ENCODE results near the gene STX1A. TPM values are rescaled to one million over a fixed set of nuclear protein-coding genes. Genes with fewer than 3 reads are reported as not detected.
"Not testable (repeated sequence)": the region's sequence is repeated elsewhere in the genome, so short reads cannot be mapped to it uniquely, and the experiment has no call there.

The STX1A gene
- polyA plus RNA-seq, 2 of the 4 experiments (the other 2 are of a cell fraction), result 49.2 to 81.7 TPM

DNA sequence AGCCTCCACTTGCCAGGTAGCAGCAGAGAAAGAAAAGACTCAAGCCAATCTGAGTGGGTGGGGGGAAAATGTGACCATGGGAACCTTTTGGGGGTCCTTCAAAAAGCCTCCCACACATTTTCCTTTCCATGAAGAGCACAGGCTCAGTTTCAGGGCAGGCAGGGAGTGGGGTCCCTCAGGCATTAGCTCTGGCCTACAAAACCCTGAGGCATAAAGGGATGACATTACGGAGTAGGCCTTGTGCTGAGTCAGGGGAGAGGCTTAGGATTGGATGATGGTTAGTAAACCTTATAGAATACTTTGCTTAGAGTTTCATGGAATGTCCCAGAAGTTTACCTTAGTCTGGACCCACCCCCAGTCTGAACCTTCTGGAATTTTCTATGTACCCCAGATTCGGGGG is 39.8 kb downstream of the STX1A start:
- POLR2A ChIA-PET, result no interaction called here
- Histone ChIP-seq H3K9me3 (no peaks in the 10 kb centered on the region), H3K4me2 (0 out of 3 replicates have a peak overlapping the region, but pooled peaks have one; percentile 3), H3K27ac (0 out of 6 replicates have a peak overlapping the region, but pooled peaks of 1 of the 2 experiments have one; percentile 6), H3K4me3 (no peak overlapping the region), H3K4me1 (peaks cover 26% of the 10 kb centered on the region)
- FAIRE-seq (no peak), DNase-seq (ENCODE audit: low read depth in 1 of 2, low spot score in 1 of 2) (no peak), ATAC-seq (no peak)
- WGBS (ENCODE audit: missing lambda C conversion rate), result 72% methylated on average over 2 of the region's 2 CpGs
- CTCF ChIA-PET, result interaction anchor here (1.9 to 2.3 kb wide), 2 partner anchors 12 to 45 kb away, joined by 7 to 9 read pairs; partner anchors contain the start of gene VPS37D
- TF ChIP-seq PHF8 (IDR thresholded peaks at IDR 0.05; ENCODE audit: borderline replicate concordance, low read depth), result no peak
- TF ChIP-seq EHMT2 (IDR thresholded peaks at IDR 0.05; ENCODE audit: low read depth), result no peak

DNA sequence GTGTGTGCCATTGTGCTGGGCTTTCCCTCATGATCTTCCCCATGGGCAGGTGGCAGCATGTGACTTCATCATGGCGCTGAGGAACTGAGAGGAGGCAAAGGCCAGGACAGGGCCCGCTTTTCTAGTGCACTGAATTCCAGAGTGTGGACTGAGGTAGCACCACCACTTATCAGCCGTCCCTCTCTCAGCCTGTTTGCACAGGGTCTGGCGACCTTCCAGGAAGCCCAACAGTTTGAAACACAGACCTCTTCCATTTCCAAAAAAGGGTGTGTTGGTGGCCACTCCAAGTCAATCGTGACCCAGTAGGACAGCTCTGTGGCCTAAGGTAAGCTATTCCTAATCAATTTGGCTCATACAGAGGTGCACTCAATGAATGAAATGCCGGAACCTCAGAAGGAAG is 40.6 kb downstream of the STX1A start:
- ChIA-PET CTCF (interaction anchor here (1.6 to 2.1 kb wide), 3 partner anchors 11 to 72 kb away, joined by 9 to 14 read pairs (median 9); no protein-coding TSS in a partner anchor), POLR2A (no interaction called here)
- TF ChIP-seq, protein P1, sequence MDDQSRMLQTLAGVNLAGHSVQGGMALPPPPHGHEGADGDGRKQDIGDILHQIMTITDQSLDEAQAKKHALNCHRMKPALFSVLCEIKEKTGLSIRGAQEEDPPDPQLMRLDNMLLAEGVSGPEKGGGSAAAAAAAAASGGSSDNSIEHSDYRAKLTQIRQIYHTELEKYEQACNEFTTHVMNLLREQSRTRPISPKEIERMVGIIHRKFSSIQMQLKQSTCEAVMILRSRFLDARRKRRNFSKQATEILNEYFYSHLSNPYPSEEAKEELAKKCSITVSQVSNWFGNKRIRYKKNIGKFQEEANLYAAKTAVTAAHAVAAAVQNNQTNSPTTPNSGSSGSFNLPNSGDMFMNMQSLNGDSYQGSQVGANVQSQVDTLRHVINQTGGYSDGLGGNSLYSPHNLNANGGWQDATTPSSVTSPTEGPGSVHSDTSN (IDR thresholded peaks at IDR 0.05), result no peak
- TF ChIP-seq HDAC2 (IDR thresholded peaks at IDR 0.05) (no peak), CBX2 (IDR thresholded peaks at IDR 0.05; ENCODE audit: borderline replicate concordance, low read depth) (no peak), HOXB5 (CRISPR knock-in tag; IDR thresholded peaks at IDR 0.05) (no peak), MAZ (IDR thresholded peaks at IDR 0.05; ENCODE audit: borderline replicate concordance, low read depth, low read length) (no peak), RNF2 (IDR thresholded peaks at IDR 0.05; ENCODE audit: borderline replicate concordance, low read depth) (no peak), SREBF2 (IDR thresholded peaks at IDR 0.05) (no peak), RARB (CRISPR knock-in tag; IDR thresholded peaks at IDR 0.05) (no peak), JUN (IDR thresholded peaks at IDR 0.05) (no peak), HOXA7 (CRISPR knock-in tag; IDR thresholded peaks at IDR 0.05) (no peak), FOXS1 (CRISPR knock-in tag; IDR thresholded peaks at IDR 0.05) (no peak), BHLHE40 (IDR thresholded peaks at IDR 0.05; ENCODE audit: low read depth, low read length) (no peak), NFE2L2 (conservative IDR thresholded peaks at IDR 0.05; ENCODE audit: low read length) (no peak), RCOR1 (IDR thresholded peaks at IDR 0.05; ENCODE audit: low read depth, low read length) (no peak)
- TF ChIP-seq, protein P2, sequence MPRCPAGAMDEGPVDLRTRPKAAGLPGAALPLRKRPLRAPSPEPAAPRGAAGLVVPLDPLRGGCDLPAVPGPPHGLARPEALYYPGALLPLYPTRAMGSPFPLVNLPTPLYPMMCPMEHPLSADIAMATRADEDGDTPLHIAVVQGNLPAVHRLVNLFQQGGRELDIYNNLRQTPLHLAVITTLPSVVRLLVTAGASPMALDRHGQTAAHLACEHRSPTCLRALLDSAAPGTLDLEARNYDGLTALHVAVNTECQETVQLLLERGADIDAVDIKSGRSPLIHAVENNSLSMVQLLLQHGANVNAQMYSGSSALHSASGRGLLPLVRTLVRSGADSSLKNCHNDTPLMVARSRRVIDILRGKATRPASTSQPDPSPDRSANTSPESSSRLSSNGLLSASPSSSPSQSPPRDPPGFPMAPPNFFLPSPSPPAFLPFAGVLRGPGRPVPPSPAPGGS (IDR thresholded peaks at IDR 0.05), result no peak
- WGBS (ENCODE audit: missing lambda C conversion rate), result 75% methylated on average over 6 of the region's 6 CpGs
- H3K4me1 ChIP-seq, result peaks cover 21% of the 10 kb centered on the region
- ATAC-seq, result no peak
- no peaks in the 10 kb centered on the region for H3K9me3 ChIP-seq
- no peak for FAIRE-seq
- no peak overlapping the region for H3K4me3 ChIP-seq
- no peak overlapping the region for H3K27ac ChIP-seq
- H3K4me2 ChIP-seq, result no peak overlapping the region
- no peak for DNase-seq (ENCODE audit: low read depth in 1 of 2, low spot score in 1 of 2)

DNA sequence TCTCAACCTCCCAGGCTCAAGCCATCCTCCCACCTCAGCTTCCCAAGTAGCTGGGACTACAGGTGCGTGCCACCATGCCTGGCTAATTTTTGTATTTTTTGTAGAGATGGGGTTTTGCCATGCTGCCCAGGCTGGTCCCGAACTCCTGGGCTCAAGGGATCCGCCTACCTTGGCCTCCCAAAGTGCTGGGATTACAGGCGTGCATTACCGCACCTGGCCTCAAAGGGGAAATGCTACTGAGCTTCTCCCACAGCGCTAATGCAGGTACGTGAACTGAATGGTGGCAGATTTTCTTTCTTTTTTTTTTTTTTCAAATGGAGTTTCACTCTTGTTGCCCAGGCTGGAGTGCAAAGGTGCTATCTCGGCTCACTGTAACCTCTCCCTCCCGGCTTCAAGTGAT is 43.4 kb downstream of the STX1A start:
- H3K4me1 ChIP-seq; H3K9me3 ChIP-seq; H3K4me3 ChIP-seq; FAIRE-seq; H3K4me2 ChIP-seq; H3K27ac ChIP-seq; DNase-seq (ENCODE audit: low read depth in 1 of 2, low spot score in 1 of 2): not testable (repeated sequence)
- POLR2A ChIA-PET, result interaction anchor here (2.1 kb wide), 1 partner anchor 29 kb away, joined by 6 read pairs; no protein-coding TSS in a partner anchor
- 88% methylated on average over 9 of the region's 9 CpGs for WGBS (ENCODE audit: missing lambda C conversion rate)
- peak in 1 of 2 experiments; percentile 15; a peak in 1 of 6 replicates for ATAC-seq
- CTCF ChIA-PET, result interaction anchor here (0.6 to 9.1 kb wide), 9 partner anchors 8 to 70 kb away, joined by 3 to 86 read pairs (median 4); partner anchors contain the start of gene VPS37D

DNA sequence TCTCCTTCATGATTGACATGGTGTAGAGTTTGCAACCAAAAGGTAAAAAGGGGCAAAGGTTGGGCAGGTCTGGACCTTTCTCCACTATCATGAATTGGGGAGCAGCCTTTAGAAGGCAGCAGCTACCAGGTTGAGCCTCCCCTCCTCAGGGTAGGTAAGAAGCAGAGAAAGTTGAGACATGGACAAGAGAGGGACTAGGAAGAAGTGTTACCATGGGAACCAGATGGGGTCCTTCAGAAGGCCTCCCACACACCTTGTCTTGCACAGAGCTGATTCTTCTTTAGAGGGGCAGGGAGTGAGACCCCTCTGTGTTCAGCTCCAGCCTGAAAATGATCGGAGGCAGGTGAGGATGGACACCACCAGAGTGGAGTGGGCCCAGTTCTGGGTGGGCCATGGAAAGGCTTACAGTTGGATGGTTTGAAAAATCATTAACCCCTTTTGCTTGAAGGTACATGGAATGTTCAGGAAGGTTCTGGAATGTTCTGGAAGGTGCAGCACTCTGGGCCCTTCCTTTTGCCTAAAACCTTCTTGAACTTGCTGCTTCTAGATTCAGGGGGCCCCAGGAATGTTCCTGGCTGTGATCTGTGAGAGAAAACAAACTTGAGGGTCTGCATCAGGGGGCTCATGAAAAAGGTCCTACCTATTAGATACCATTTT is 44.9 kb downstream of the STX1A start:
- Histone ChIP-seq H3K4me2 (no peak overlapping the region), H3K4me3 (no peak overlapping the region), H3K9me3 (no peaks in the 10 kb centered on the region), H3K4me1 (no peaks in the 10 kb centered on the region), H3K27ac (no peak overlapping the region)
- FAIRE-seq (no peak), DNase-seq (ENCODE audit: low read depth in 1 of 2, low spot score in 1 of 2) (no peak), ATAC-seq (no peak)
- 100% methylated on average over 1 of the region's 1 CpG for WGBS (ENCODE audit: missing lambda C conversion rate)
- POLR2A ChIA-PET, result interaction anchor here (2.1 kb wide), 1 partner anchor 30 kb away, joined by 6 read pairs; no protein-coding TSS in a partner anchor
- CTCF ChIA-PET, result interaction anchor here (0.7 to 9.1 kb wide), 8 partner anchors 9 to 68 kb away, joined by 3 to 86 read pairs (median 4); no protein-coding TSS in a partner anchor
- TF ChIP-seq SREBF2 (IDR thresholded peaks at IDR 0.05) (no peak), HOXB13 (CRISPR knock-in tag; IDR thresholded peaks at IDR 0.05; ENCODE audit: low read depth) (no peak), ESRRA (IDR thresholded peaks at IDR 0.05; ENCODE audit: borderline replicate concordance, low read length) (no peak), JUN (IDR thresholded peaks at IDR 0.05) (no peak), RNF2 (IDR thresholded peaks at IDR 0.05; ENCODE audit: borderline replicate concordance, low read depth) (no peak)
- TF ChIP-seq, protein P3, sequence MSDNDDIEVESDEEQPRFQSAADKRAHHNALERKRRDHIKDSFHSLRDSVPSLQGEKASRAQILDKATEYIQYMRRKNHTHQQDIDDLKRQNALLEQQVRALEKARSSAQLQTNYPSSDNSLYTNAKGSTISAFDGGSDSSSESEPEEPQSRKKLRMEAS (IDR thresholded peaks at IDR 0.05), result no peak
- TF ChIP-seq, protein P4, sequence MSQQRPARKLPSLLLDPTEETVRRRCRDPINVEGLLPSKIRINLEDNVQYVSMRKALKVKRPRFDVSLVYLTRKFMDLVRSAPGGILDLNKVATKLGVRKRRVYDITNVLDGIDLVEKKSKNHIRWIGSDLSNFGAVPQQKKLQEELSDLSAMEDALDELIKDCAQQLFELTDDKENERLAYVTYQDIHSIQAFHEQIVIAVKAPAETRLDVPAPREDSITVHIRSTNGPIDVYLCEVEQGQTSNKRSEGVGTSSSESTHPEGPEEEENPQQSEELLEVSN (IDR thresholded peaks at IDR 0.05; ENCODE audit: borderline replicate concordance, low read depth), result no peak

Data from A549 (cell line).